HG02885 (cell line): ENCODE measurements around the gene SPRED2.
A peak's percentile ranks its signal among the peaks of the same experiment; 100 is the strongest.

ENCODE experiments used
- ATAC-seq: cut with Tn5 transposase; IDR thresholded peaks from one replicate; pipeline ENCODE4 v1.9.1; 2021; ENCODE audit warnings: mild to moderate bottlenecking; ENCODE audit not compliant: unreplicated experiment, poor library complexity

SPRED2 gene

DNA sequence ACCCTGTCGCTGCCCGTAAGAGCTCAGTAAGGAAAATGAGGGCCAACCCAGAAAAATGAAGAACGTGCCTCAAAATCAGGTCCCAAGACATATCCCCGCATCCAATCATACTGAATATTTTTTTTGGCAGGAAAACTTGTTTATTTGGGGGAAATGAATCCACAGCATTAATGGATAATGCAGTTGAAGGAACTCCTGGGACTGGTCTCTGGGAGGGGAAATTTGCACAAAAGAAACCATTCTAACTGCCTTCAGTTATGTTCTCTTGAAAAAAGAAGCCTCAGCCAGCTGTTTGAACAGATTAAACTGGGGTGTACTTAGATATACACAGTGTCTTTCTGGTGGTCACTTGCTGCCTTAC is 61.3 kb downstream of the SPRED2 start:
- no peak for ATAC-seq

DNA sequence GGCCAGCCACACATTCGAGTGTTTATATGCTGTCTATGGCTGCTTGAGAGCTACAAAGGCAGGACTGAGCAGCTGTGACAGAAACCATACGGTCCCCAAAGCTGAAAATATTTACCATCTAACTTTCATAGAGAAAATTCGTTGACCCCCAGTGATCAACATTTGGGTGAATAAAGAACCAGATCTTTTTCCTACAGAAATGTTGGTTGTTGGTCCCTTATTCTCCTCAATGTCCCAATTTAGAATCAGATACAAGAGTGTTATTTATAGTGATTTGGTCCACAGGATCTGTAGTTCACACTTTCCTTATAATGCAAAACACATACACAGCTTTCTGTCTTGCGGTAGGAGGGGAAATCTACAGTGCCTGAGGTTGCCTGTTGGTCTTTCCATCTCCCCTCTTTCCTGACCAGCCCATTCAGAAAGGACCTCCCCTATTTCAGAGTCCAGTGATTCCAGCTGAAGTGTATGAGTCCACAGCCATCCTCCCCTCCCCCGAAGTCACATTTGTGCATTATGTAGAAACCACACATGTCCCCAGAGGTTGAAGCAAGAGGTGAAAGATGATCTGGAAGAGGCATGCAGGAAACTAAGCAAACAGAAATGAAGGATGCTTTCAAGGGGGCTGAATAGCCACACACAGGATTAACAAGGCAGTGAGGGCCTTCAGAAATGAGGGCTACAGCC is 61.9 kb downstream of the SPRED2 start:
- no peak for ATAC-seq

- ATAC-seq: no peak
Measured at GRCh38 chr2:65369980-65370379, 62.4 kb downstream of the SPRED2 start.

DNA sequence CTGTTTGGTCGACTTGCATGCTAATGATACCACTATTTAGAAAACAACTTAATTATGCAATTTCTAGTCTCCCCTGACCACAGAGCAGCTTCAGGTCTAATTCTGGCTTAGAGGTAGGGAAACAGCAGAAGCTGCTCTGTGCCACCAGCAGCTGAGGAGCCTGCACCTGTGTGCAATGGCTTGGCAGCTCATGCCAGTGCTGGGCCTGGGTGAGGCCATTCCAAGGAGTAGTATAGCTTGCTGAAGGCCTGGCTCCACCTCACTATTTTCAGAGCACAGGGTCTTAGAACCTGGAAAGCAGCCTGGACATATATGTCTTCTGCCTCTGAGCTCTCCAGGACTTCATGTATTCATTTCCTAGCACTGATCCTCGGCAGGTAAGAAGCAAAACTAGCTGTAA is 62.8 kb downstream of the SPRED2 start:
- ATAC-seq: no peak

DNA sequence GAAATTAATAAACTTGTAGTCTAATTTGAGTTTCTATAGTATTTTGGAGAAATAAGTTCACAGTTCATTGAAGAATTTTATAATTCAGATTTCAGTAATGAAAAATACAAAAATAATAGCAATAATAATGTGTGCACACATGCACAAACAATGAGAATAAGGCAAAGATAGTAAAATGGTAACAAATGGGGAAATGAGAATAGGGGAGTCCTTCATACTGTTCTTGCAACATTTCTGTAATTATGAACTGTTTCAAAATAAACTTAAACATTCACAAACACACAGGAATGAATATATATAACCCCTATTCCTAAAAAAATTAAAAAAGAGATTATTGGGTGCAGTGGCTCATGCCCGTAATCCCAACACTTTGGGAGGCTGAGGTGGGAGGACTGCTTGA is 63.9 kb downstream of the SPRED2 start:
- no peak for ATAC-seq

GRCh38 chr2:65367524-65367923 is 64.9 kb downstream of the SPRED2 start:
- ATAC-seq: no peak

GRCh38 chr2:65366595-65367125 is 65.7 kb downstream of the SPRED2 start:
- ATAC-seq: peak; percentile 84

DNA sequence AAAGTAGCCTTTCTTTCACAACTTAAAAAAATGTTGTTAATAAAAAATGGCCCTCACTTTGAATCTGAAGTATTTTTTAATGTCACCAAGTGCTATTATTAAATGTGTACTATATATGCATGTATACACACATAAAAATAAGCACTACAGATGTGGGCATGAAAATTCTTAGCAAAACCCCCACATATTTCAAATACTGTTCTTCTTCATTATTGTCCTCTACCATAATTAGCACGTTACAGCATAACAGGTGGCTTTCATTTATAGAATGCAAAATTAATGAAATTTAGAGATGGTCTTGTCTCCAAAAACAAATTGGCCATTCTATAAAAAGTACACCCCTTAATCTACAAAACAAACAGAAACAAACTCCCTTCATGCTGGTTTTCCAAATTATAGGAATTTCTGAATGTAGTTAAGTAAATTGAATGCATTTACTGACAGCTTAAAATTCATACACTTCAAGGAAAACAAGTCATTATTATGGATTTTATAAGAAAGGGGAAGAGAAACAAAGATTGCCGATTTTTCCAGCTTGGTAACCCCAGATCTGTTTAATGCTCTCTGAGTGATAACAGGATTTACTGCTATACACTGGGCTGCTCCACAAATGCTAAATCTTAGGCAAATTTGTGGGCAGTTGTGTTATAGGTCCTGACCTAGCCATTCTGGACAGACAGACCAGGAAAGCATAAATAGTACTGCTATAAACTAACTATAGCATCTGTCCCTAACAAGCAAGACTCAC is 67.2 kb downstream of the SPRED2 start:
- ATAC-seq: no peak

DNA sequence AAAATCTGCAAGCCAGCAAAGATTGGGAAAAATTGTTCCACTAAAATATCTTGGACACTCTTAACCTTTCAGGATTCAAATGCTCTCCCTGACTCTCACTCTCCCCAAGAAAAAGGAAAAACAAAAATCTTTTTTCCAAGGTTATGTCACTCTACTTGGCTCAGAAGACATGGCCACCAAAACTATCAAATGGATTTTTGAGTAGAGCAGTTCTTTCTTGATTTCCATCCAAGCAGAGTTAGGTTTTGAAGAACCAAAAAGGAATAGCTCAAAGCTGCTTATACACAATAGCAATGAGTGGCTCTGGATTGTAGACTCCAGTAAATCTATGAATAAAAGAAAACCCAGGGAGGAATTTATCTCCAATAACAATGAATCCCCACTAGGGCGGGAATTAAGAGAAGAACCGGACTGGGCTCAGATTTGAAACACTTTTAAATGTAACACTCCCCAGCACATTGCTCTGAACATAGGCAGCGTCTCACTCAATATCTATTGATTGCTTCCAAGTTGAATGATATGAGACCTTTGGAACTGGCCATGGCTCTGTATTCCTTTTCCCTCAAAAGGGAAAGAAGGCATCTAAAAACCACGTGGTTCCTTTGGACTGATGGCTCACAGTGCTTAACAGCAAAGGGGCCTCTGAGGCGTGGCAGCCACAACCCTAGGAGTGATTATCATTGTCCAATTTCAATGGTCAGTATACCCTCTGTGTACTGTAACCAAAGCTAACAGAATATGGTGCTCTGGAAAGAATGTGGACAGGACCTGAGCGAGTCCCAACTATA is 68.3 kb downstream of the SPRED2 start:
- ATAC-seq: no peak

DNA sequence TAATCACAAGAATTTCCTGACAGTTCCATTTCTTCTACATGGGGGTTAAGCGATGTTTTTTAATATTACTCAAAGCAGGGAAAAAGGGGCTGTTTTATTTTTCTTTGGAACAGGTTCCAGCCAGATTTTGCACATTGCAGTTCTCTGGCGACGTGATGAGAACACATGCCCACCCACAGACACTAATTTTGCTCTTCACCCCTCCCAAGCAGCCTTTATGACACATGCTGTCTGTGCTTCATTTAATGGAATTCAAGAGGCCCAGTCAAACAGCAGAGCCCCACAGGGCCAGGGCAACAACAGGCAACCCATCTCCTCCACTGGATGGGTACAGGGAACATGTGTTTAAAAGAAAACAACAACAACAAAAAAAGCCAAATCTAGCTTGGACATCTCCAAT is 70.8 kb downstream of the SPRED2 start:
- ATAC-seq: no peak

DNA sequence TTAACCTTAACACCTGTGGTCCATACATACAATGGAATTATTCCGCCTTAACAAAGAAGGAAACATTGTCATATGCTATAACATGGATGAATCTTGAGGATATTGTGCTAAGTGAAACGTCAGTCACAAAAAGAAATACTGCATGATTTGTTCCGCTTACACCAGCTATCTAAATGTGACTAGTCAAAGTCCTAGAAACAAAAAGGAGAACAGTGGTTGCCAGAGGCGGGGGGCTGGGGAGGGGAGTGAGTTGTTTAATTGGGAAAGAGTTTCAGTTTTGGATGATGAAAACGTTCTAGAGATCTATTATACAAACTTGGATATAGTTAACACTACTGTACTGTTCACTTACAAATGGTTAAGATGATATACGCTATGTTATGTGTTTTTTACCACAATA is 72.0 kb downstream of the SPRED2 start:
- ATAC-seq: no peak

- ATAC-seq: no peak
Measured at GRCh38 chr2:65358678-65359400, 73.6 kb downstream of the SPRED2 start.

DNA sequence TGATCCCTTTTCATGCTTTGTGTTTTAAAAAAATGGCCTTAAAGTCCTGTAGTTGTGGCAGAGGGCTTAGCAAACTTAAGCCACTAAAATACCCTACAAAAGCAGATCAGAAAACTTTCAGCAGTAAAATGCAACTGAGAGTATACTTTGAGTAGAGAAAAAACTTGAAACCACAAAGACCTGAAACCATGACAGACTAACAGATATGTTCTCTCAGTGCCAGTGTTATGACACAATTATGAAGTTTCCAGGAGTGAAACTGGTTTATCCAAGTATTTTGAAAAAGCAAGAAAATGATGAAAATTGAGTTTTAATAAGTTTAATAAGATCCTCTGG is 74.5 kb downstream of the SPRED2 start:
- peak; percentile 86 for ATAC-seq

GRCh38 chr2:65357095-65357958 is 75.1 kb downstream of the SPRED2 start:
- peak; percentile 46 for ATAC-seq

DNA sequence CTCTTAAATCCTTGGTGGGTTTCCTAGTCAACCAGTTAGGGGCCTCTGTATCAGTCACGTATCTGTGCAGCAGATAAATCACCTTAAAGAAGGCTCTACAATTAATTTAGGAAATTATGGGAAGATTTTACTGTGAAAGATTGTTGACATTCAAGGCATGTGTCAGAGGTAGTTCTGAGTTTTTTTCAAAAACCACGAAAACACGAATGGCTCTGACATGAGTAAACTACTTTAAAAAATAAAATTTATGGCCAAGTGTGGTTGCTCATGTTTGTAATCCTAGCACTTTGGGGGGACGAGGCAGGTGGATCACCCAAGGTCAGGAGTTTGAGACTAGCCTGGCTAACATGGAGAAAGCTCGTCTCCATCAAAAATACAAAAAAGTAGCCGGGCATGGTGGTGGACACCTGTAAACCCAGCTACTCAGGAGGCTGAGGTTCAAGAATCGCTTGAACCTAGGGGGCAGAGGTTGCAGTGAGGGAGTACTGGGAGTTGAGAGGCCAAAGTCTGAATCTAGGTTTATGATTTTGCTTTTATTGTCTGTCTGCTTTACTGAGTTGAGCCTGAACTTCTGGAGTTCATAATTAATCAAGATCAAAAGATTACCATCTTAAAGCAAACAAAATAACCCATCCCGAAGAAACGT is 77.1 kb downstream of the SPRED2 start:
- ATAC-seq: no peak

DNA sequence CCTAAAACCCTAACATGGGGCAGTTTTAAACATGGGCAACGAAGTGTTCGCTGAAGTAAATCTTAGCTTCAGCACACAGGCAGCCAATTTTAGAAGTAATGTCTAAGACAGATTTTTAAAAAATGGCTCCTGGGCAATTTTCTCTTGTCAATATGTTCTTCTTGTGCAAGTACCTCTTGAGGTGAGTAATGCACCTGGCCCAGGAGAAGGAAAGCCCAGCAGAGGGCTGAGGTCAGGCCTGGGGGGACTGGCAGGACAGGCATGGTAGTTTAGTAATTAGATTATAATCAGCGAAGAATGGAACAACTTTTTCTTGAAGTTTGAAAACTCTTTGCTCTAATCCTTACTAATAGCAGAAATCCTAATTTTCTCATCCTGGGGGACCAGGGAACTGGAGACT is 77.6 kb downstream of the SPRED2 start:
- no peak for ATAC-seq

GRCh38 chr2:65353927-65354326 is 78.5 kb downstream of the SPRED2 start:
- no peak for ATAC-seq

DNA sequence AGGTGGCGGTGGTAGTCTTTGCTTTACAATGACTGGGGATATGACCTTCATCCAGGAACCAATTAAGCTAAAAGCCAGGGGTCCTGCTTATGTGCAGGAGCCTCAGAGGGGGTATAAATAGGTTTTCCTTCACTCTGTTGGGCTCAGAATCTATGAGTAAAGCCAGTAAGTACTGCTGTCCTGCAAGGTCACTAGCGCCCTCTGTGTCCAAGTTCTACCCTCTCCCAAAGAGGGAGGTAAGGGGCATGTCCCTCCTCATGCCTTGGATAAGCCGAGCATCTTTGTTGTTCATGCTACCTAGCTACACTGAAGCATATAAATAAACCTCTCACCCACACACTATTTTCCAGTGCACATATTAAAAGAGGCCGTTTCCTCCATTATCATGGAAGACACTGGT is 79.4 kb downstream of the SPRED2 start:
- ATAC-seq: no peak

- no peak for ATAC-seq
Measured at GRCh38 chr2:65351948-65352595, 80.3 kb downstream of the SPRED2 start.
